Neural crest cell (in vitro differentiated cells): ENCODE results near the gene CLEC18A. TPM values are rescaled to one million over a fixed set of nuclear protein-coding genes. Genes with fewer than 3 reads are reported as not detected.

Source experiments
- DNase-seq: peaks from one replicate; pipeline ENCODE4 v3.0.0; 2021; ENCODE audit warnings: low read depth, mixed read lengths, low spot score
- H3K27ac Mint-ChIP-seq: one replicate; pipeline ENCODE4 v1.8.0; 2021; ENCODE audit warnings: mild to moderate bottlenecking, mixed read lengths; ENCODE audit not compliant: unreplicated experiment
- H3K27me3 Mint-ChIP-seq: 2 replicates; pipeline ENCODE4 v1.8.0; 2021; ENCODE audit warnings: low read depth, mild to moderate bottlenecking, mixed read lengths
- H3K36me3 Mint-ChIP-seq: 2 replicates; pipeline ENCODE4 v1.8.0; 2021; ENCODE audit warnings: low read depth, mild to moderate bottlenecking, mixed read lengths
- H3K4me1 Mint-ChIP-seq: 2 replicates; pipeline ENCODE4 v1.8.0; 2021; ENCODE audit warnings: mixed read lengths
- H3K4me3 Mint-ChIP-seq: one replicate; pipeline ENCODE4 v1.8.0; 2021; ENCODE audit warnings: mild to moderate bottlenecking, mixed read lengths
- H3K9me3 Mint-ChIP-seq: 2 replicates; pipeline ENCODE4 v1.8.0; 2021; ENCODE audit warnings: mixed read lengths
- total RNA-seq: library from RNA; stranded (reverse); gene quantifications from 2 replicates; pipeline ENCODE4 v1.2.1, GENCODE V29; 2021
- TF ChIP-seq, protein P1 (sequence below): fragments of 200-600 bp; sonication (generic); conservative IDR thresholded peaks from 2 replicates; pipeline ENCODE4 v1.5.0; 2021; ENCODE audit warnings: antibody characterized with exemption, mild to moderate bottlenecking

The CLEC18A gene
- total RNA-seq, 1 donor from 2014 or later, result 3.1 TPM

DNA sequence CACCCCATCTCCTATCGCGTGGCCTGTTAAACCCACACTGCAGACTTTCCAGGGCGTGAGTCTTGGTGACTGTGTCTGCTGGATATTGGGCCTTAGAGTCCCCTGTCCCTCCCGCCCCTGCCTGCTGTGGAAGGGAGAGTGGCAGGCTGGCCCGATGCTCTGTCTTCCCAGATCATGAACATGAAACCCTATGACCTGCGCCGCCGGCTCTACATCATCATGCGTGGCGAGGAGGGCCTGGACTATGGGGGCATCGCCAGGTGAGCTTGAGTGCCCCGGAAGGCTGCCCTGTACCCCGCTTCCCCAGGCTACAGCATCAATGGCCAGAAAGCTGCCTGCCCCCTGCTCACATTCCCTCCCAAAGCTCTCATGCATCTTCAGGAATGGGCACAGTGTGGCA lies 19.5 kb upstream of the CLEC18A start:
- no peaks in the 10 kb centered on the region for H3K9me3 Mint-ChIP-seq
- no peaks in the 10 kb centered on the region for H3K27me3 Mint-ChIP-seq
- TF ChIP-seq, protein P1, sequence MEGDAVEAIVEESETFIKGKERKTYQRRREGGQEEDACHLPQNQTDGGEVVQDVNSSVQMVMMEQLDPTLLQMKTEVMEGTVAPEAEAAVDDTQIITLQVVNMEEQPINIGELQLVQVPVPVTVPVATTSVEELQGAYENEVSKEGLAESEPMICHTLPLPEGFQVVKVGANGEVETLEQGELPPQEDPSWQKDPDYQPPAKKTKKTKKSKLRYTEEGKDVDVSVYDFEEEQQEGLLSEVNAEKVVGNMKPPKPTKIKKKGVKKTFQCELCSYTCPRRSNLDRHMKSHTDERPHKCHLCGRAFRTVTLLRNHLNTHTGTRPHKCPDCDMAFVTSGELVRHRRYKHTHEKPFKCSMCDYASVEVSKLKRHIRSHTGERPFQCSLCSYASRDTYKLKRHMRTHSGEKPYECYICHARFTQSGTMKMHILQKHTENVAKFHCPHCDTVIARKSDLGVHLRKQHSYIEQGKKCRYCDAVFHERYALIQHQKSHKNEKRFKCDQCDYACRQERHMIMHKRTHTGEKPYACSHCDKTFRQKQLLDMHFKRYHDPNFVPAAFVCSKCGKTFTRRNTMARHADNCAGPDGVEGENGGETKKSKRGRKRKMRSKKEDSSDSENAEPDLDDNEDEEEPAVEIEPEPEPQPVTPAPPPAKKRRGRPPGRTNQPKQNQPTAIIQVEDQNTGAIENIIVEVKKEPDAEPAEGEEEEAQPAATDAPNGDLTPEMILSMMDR, result no peak
- peaks cover 2% of the 10 kb centered on the region for H3K36me3 Mint-ChIP-seq
- no peak overlapping the region for H3K27ac Mint-ChIP-seq
- no peak for DNase-seq
- no peak overlapping the region for H3K4me3 Mint-ChIP-seq
- peaks cover 15% of the 10 kb centered on the region for H3K4me1 Mint-ChIP-seq

DNA sequence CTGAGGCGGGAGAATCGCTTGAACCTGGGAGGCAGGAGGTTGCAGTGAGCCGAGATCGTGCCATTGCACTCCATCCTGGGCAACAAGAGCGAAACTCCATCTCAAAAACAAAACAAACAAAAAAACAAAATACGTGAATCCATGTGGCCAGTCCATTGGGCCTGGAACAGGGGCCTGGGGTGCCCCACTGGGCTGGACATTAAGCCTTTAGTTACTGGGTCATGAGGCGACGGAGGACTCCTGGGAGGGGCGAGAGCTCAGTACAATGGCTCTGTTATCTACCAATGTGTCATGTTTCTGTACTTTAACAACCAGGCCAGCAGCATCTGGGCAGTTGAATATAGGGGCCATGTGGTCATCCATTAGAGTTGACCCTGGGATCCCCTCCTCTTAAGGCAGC lies 18.9 kb upstream of the CLEC18A start:
- H3K4me3 Mint-ChIP-seq, result no peak overlapping the region
- DNase-seq, result no peak
- H3K36me3 Mint-ChIP-seq, result peaks cover 2% of the 10 kb centered on the region
- peak overlapping the region; percentile 50 for H3K27ac Mint-ChIP-seq
- TF ChIP-seq, protein P1, result no peak
- peaks cover 14% of the 10 kb centered on the region for H3K4me1 Mint-ChIP-seq
- H3K27me3 Mint-ChIP-seq, result no peaks in the 10 kb centered on the region
- no peaks in the 10 kb centered on the region for H3K9me3 Mint-ChIP-seq

DNA sequence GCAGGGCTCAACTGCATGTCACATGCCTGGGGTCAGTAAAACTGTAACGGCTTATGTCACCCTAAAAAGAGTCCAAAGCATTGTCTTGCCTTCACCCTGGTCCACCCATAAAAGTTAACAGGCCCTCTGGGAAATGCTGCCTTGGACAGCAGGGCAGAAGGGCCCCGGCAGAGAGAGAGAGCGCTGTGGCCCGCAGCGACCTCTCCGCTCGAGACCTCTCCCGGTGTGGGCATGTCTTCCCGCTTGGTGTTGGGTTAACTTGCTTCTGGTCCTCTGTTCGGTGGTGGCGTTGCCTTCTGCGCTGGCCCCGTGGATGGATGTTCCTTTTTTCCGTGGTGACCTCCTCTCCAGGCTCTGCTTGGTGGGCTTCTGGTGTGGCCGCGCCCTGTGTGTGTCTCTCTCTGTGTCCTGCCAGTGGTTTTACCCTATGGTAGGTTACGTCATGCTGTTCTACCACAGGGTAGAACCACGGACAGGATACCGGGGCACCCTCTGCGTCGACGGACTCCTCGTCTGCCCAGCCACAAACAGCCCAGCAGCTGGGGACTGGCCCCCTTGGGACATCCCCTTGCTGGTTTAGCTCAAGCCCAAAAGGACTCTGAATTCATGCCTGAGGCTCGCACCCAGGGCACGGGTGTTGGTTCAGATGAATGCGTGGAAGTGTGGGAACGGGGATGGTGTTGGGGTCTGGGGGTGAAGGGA lies 18.3 kb upstream of the CLEC18A start:
- no peak for DNase-seq
- Mint-ChIP-seq H3K4me3 (no peak overlapping the region), H3K4me1 (peaks cover 14% of the 10 kb centered on the region), H3K9me3 (no peaks in the 10 kb centered on the region), H3K27ac (peak overlapping the region; percentile 62), H3K36me3 (peaks cover 2% of the 10 kb centered on the region), H3K27me3 (no peaks in the 10 kb centered on the region)
- TF ChIP-seq, protein P1, result no peak

DNA sequence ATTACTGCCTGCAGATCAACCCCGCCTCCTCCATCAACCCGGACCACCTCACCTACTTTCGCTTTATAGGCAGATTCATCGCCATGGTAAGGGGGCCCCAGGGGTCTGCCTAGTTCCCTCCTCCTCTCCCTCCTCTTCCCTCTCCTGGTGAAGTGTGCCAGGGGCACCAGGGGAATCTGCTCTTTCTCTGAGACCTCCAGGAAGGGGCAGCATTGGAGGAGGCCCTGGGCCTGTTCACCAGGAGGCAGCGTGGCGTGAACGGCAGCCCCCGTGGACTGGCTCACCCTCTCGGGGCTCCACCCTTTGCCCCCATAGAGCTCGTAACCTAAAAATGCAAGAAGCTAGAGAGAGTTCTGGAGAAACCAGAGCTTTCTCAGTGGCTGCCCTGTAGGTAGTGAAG lies 17.1 kb upstream of the CLEC18A start:
- no peak for DNase-seq
- TF ChIP-seq, protein P1, result no peak
- Mint-ChIP-seq H3K27ac (peak overlapping the region; percentile 40), H3K9me3 (no peaks in the 10 kb centered on the region), H3K27me3 (no peaks in the 10 kb centered on the region), H3K36me3 (peaks cover 2% of the 10 kb centered on the region), H3K4me3 (no peak overlapping the region), H3K4me1 (peaks cover 14% of the 10 kb centered on the region)

DNA sequence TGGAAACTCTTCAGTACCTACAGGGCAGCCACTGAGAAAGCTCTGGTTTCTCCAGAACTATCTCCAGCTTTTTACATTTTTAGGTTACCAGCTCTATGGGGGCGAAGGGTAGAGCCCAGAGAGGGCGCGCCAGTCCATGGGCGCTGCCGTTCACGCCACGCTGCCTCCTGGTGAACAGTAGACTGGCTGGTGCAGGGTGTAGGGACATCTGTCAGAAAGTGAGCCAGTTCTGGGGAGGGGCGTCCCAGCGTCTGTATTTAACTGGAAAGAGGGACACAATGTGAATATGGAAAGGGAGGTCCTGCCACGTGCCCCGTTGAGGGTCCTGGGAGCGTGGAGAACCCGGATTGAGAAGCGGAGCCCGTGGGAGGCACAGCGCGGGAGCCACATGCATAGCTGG lies 16.4 kb upstream of the CLEC18A start:
- no peak overlapping the region for H3K4me3 Mint-ChIP-seq
- H3K27me3 Mint-ChIP-seq, result no peaks in the 10 kb centered on the region
- no peaks in the 10 kb centered on the region for H3K9me3 Mint-ChIP-seq
- H3K27ac Mint-ChIP-seq, result no peak overlapping the region
- DNase-seq, result no peak
- TF ChIP-seq, protein P1, result no peak
- peaks cover 2% of the 10 kb centered on the region for H3K36me3 Mint-ChIP-seq
- H3K4me1 Mint-ChIP-seq, result peaks cover 14% of the 10 kb centered on the region
